IMR-90 (cell line): ENCODE measurements around the gene PHF21A. TPM values are rescaled to one million over a fixed set of nuclear protein-coding genes. Genes with fewer than 3 reads are reported as not detected.

Experiments
- ATAC-seq: fragments of 200-7000 bp; cut with Tn5 transposase; 2 replicates; pipeline ENCODE4 v1.9.1; 2020; ENCODE audit warnings: low read depth, mild to moderate bottlenecking, moderate library complexity
- BruUV-seq: library from RNA; stranded (reverse); fragments of 400-500 nt; replicated peaks from 2 replicates; lab custom pipeline; 2021; lab: Mats Ljungman, UMichigan
- CTCF ChIA-PET: fragments of 300-600 bp; formaldehyde crosslinking; extraction: SDS; loops from one replicate; lab custom pipeline; 2021; ENCODE audit warnings: antibody characterized with exemption; lab: Yijun Ruan, JAX
- POLR2A ChIA-PET: fragments of 300-600 bp; sonication (Branson Sonifier 250); formaldehyde crosslinking; loops from one replicate; lab custom pipeline; 2022; ENCODE audit warnings: antibody characterized with exemption; ENCODE audit not compliant: unreplicated experiment; lab: Charles Lee
- DNase-seq: peaks from one replicate; pipeline ENCODE4 v3.0.0; 2013
- H2AFZ ChIP-seq: replicated peaks from 2 replicates; pipeline ENCODE3; 2013; ENCODE audit warnings: low read length, mild to moderate bottlenecking; ENCODE audit not compliant: poor library complexity
- H2AK5ac ChIP-seq: 2 replicates; pipeline ENCODE4 v1.6.1; 2013; ENCODE audit warnings: low read depth, low read length, inconsistent platforms
- H2AK9ac ChIP-seq: replicated peaks from 2 replicates; pipeline ENCODE3; 2013; ENCODE audit warnings: mild to moderate bottlenecking, low read depth, low read length, moderate library complexity; ENCODE audit not compliant: poor library complexity
- H2BK120ac ChIP-seq: 2 replicates; pipeline ENCODE4 v1.6.1; 2013; ENCODE audit warnings: low read depth, low read length, inconsistent platforms
- H2BK15ac ChIP-seq: 3 replicates; pipeline ENCODE4 v1.6.1; 2013; ENCODE audit warnings: low read depth, low read length, inconsistent platforms
- H2BK20ac ChIP-seq: 2 replicates; pipeline ENCODE4 v1.6.1; 2013; ENCODE audit warnings: low read depth, mild to moderate bottlenecking, inconsistent platforms, low read length, moderate library complexity
- H2BK5ac ChIP-seq: 2 replicates; pipeline ENCODE4 v1.6.1; 2013; ENCODE audit warnings: mild to moderate bottlenecking, low read depth, low read length, inconsistent platforms; ENCODE audit not compliant: poor library complexity, severe bottlenecking
- H3K14ac ChIP-seq: replicated peaks from 2 replicates; pipeline ENCODE4 v1.6.1; 2013; ENCODE audit warnings: low read depth, low read length, inconsistent platforms
- H3K18ac ChIP-seq: 2 replicates; pipeline ENCODE4 v1.6.1; 2013; ENCODE audit warnings: low read depth, low read length, control low read depth
- H3K23ac ChIP-seq: 2 replicates; pipeline ENCODE4 v1.6.1; 2013; ENCODE audit warnings: low read depth, low read length, inconsistent platforms
- H3K27ac ChIP-seq: 2 replicates; pipeline ENCODE4 v1.5.1; 2013; ENCODE audit warnings: mild to moderate bottlenecking, control low read depth, low read length; ENCODE audit not compliant: insufficient read depth
- H3K27me3 ChIP-seq: 2 replicates; pipeline ENCODE4 v1.6.1; 2013; ENCODE audit warnings: low read length; ENCODE audit not compliant: control insufficient read depth, insufficient read depth
- H3K36me3 ChIP-seq: 2 replicates; pipeline ENCODE4 v1.6.1; 2013; ENCODE audit warnings: low read length, mixed read lengths; ENCODE audit not compliant: control insufficient read depth, insufficient read depth
- H3K4ac ChIP-seq: 2 replicates; pipeline ENCODE4 v1.6.1; 2013; ENCODE audit warnings: low read depth, low read length, inconsistent platforms
- H3K4me1 ChIP-seq: 2 replicates; pipeline ENCODE4 v1.6.1; 2013; ENCODE audit warnings: low read length, mixed read lengths; ENCODE audit not compliant: control insufficient read depth, insufficient read depth
- H3K4me2 ChIP-seq: 2 replicates; pipeline ENCODE4 v1.6.1; 2013; ENCODE audit warnings: low read depth, mild to moderate bottlenecking, control low read depth, low read length, moderate library complexity
- H3K4me3 ChIP-seq: 2 replicates; pipeline ENCODE4 v1.5.1; 2013; ENCODE audit warnings: low read depth, mild to moderate bottlenecking, control low read depth, low read length, moderate library complexity; ENCODE audit not compliant: insufficient read depth
- H3K56ac ChIP-seq: 2 replicates; pipeline ENCODE4 v1.6.1; 2013; ENCODE audit warnings: low read length, inconsistent platforms; ENCODE audit not compliant: insufficient read depth; ENCODE audit errors: extremely low read depth
- H3K79me1 ChIP-seq, 2 experiments: 2 replicates each; pipeline ENCODE4 v1.6.1; 2013; ENCODE audit warnings: low read length in 2 of 2, inconsistent platforms in 1 of 2, low read depth in 1 of 2
- H3K9ac ChIP-seq: 2 replicates; pipeline ENCODE4 v1.6.1; 2013; ENCODE audit warnings: low read depth, low read length, control low read depth
- H3K9me1 ChIP-seq: 2 replicates; pipeline ENCODE4 v1.6.1; 2013; ENCODE audit warnings: low read length, inconsistent platforms; ENCODE audit not compliant: insufficient read depth
- H3K9me3 ChIP-seq: 2 replicates; pipeline ENCODE4 v1.6.1; 2013; ENCODE audit warnings: low read length; ENCODE audit not compliant: control insufficient read depth, insufficient read depth
- H4K20me1 ChIP-seq: 2 replicates; pipeline ENCODE4 v1.6.1; 2013; ENCODE audit warnings: low read length, inconsistent platforms; ENCODE audit not compliant: insufficient read depth
- H4K5ac ChIP-seq: 2 replicates; pipeline ENCODE4 v1.6.1; 2013; ENCODE audit warnings: mild to moderate bottlenecking, low read depth, low read length, control low read depth
- H4K8ac ChIP-seq, 2 experiments: 2 replicates each; pipeline ENCODE4 v1.6.1; 2013; ENCODE audit warnings: low read depth in 2 of 2, low read length in 2 of 2, control low read depth in 1 of 2, inconsistent platforms in 1 of 2
- H4K91ac ChIP-seq: 2 replicates; pipeline ENCODE4 v1.6.1; 2013; ENCODE audit warnings: low read depth, low read length, inconsistent platforms; ENCODE audit not compliant: insufficient read depth
- CHD1 ChIP-seq: IDR thresholded peaks from 2 replicates; pipeline ENCODE4 v1.6.1; 2012; ENCODE audit warnings: low read depth, low read length, improper control_type of control experiment
- CTCF ChIP-seq: conservative IDR thresholded peaks from 2 replicates; pipeline ENCODE4 v1.5.1; 2012; ENCODE audit warnings: mild to moderate bottlenecking, low read depth, low read length, improper control_type of control experiment
- FOS ChIP-seq: fragments of 150-350 bp; IDR thresholded peaks from 2 replicates; pipeline ENCODE4 v1.6.1; 2016; ENCODE audit warnings: low read depth, low read length
- MAZ ChIP-seq: IDR thresholded peaks from 2 replicates; pipeline ENCODE4 v1.6.1; 2012; ENCODE audit warnings: low read depth, mild to moderate bottlenecking, low read length, improper control_type of control experiment, moderate library complexity, borderline replicate concordance
- MXI1 ChIP-seq: IDR thresholded peaks from 2 replicates; pipeline ENCODE4 v1.6.1; 2012; ENCODE audit warnings: low read depth, mild to moderate bottlenecking, low read length, moderate library complexity, borderline replicate concordance
- POLR2A ChIP-seq: IDR thresholded peaks from 2 replicates; pipeline ENCODE4 v1.6.1; 2012; ENCODE audit warnings: mild to moderate bottlenecking, low read depth, low read length
- RAD21 ChIP-seq: IDR thresholded peaks from 2 replicates; pipeline ENCODE4 v1.6.1; 2012; ENCODE audit warnings: low read length, improper control_type of control experiment
- RFX5 ChIP-seq: IDR thresholded peaks from 2 replicates; pipeline ENCODE4 v1.8.0; 2012; ENCODE audit warnings: low read depth, mild to moderate bottlenecking, low read length, moderate library complexity
- USF2 ChIP-seq: fragments of 150-350 bp; IDR thresholded peaks from 2 replicates; pipeline ENCODE4 v1.6.1; 2017; ENCODE audit warnings: mild to moderate bottlenecking, antibody characterized with exemption, low read length, low read depth
- WGBS, 2 experiments: methylation state at CpG; one replicate each; pipeline versions ENCODE4 v1.1.5 to v1.1.7; 2013; ENCODE audit warnings: missing lambda C conversion rate in 2 of 2; ENCODE audit not compliant: insufficient read length in 1 of 2; ENCODE audit errors: extremely low coverage in 2 of 2; 5-methylcytosine and 5-hydroxymethylcytosine counted together
- dilution Hi-C: fragments of 300-500 bp; cut with HindIII; formaldehyde crosslinking; loops from one replicate; pipeline ENCODE4 v1.14.3; 2018; ENCODE audit warnings: low sequenced_read_pairs; ENCODE audit not compliant: unreplicated experiment
- in situ Hi-C: fragments of 300-500 bp; cut with MboI; formaldehyde crosslinking; loops from 3 replicates; pipeline ENCODE4 v1.14.3; 2019; ENCODE audit warnings: low sequenced_read_pairs, inconsistent platforms, mixed read lengths
- intact Hi-C: fragments of 100-400 bp; cut with micrococcal nuclease; formaldehyde crosslinking; loops from 2 replicates; pipeline ENCODE4 v1.10.0; 2022
- polyA plus RNA-seq, 3 experiments: library from polyadenylated mRNA; depleted of rRNA; stranded (reverse); fragments of >200 nt; gene quantifications; 2 replicates each; pipeline ENCODE4 v1.2.3, GENCODE V29; 2012; ENCODE audit warnings: low replicate concordance in 1 of 3
- total RNA-seq: library from RNA; depleted of rRNA; stranded (reverse); fragments of >200 nt; gene quantifications from 2 replicates; pipeline ENCODE4 v1.2.3, GENCODE V29; 2012

The PHF21A gene
- total and polyA plus RNA-seq, 2 of the 4 experiments (the other 2 are of a cell fraction): 9.0 to 20.6 TPM

- dilution Hi-C loops: no loop called here
- CTCF ChIA-PET: no interaction called here
Observed at GRCh38 chr11:45933846-45934579, 187.2 kb downstream of the PHF21A start.

More at GRCh38 chr11:45933846-45934579, 187.2 kb downstream of the PHF21A start:
- no peak overlapping the region for H3K4me2 ChIP-seq
- H4K20me1 ChIP-seq: peaks cover 7% of the 10 kb centered on the region; the same call in 1 of the 2 replicates
- no peaks in the 10 kb centered on the region for H3K27me3 ChIP-seq
- no peak overlapping the region for H3K9ac ChIP-seq
- no peak overlapping the region for H3K14ac ChIP-seq
- WGBS, 2 experiments: 87% methylated on average over 3 of the region's 21 CpGs; no CpG with 5 or more reads in 1 of the 2 experiments
- no peak overlapping the region for H4K91ac ChIP-seq
- in situ Hi-C loops: no loop called here
- H4K8ac ChIP-seq: no peak overlapping the region
- no peak overlapping the region for H3K4ac ChIP-seq
- no peak overlapping the region for H4K5ac ChIP-seq
- intact Hi-C loops: no loop called here
- no TSS peak for BruUV-seq
- no peaks in the 10 kb centered on the region; the same call in 1 of the 2 replicates for H3K4me1 ChIP-seq
- ATAC-seq: no peak
- no peaks in the 10 kb centered on the region for H3K9me3 ChIP-seq
- no peak overlapping the region for H2AFZ ChIP-seq
- H2BK15ac ChIP-seq: no peak overlapping the region
- peaks cover 52% of the 10 kb centered on the region for H3K36me3 ChIP-seq
- no peak for DNase-seq
- no peak overlapping the region for H2AK5ac ChIP-seq
- no peak overlapping the region for H2BK5ac ChIP-seq
- no peak overlapping the region for H2BK120ac ChIP-seq
- H3K23ac ChIP-seq: no peak overlapping the region
- H3K18ac ChIP-seq: no peak overlapping the region
- no peak overlapping the region for H2AK9ac ChIP-seq
- POLR2A ChIA-PET: no interaction called here
- TF ChIP-seq CTCF (no peak), RFX5 (no peak), RAD21 (no peak), FOS (no peak), MXI1 (no peak), POLR2A (no peak), MAZ (no peak), USF2 (no peak), CHD1 (no peak)
- H3K56ac ChIP-seq: no peak overlapping the region
- no peak overlapping the region for H3K4me3 ChIP-seq
- H2BK20ac ChIP-seq: no peak overlapping the region
- no peak overlapping the region for H3K27ac ChIP-seq
- no peaks in the 10 kb centered on the region for H3K9me1 ChIP-seq
- no peaks in the 10 kb centered on the region for H3K79me1 ChIP-seq
